ENCODE data around the gene MXRA7. TPM values are rescaled to one million over a fixed set of nuclear protein-coding genes. Genes with fewer than 3 reads are reported as not detected.

The MXRA7 gene
- total RNA-seq, 2 experiments from 2014 or later: 11.4 to 12.1 TPM

- peak overlapping the region; percentile 96 for H3K4me3 Mint-ChIP-seq
- peak overlapping the region; percentile 96 for H3K27ac Mint-ChIP-seq
- Histone ChIP-seq H3K27ac (ENCODE audit: low read depth in 1 of 2, low read length in 2 of 2) (peak overlapping the region; percentile 99), H3K36me3 (ENCODE audit: insufficient read depth, low read length) (peaks cover 43% of the 10 kb centered on the region), H3K27me3 (ENCODE audit: control insufficient read depth in 1 of 2, insufficient read depth in 2 of 2, low read length in 2 of 2) (no peaks in the 10 kb centered on the region), H3K4me3 (ENCODE audit: low read length) (peak overlapping the region; percentile 96), H3K4me1 (ENCODE audit: insufficient read depth, low read length) (peaks cover 29% of the 10 kb centered on the region), H3K9me3 (ENCODE audit: control insufficient read depth in 1 of 2, insufficient read depth in 1 of 2, low read length in 2 of 2) (no peaks in the 10 kb centered on the region)
- CTCF ChIA-PET: interaction anchor here (1.0 to 3.5 kb wide), 7 partner anchors 11 to 34 kb away, joined by 3 to 15 read pairs (median 4); partner anchors contain the start of genes JMJD6 and METTL23
- POLR2A ChIA-PET: interaction anchor here (1.0 to 7.9 kb wide), 12 partner anchors 10 to 1220 kb away, joined by 3 to 165 read pairs (median 8); partner anchors contain the start of genes JMJD6, METTL23, MXRA7 and SEC14L1
- intact Hi-C loops (cut with DNase I, micrococcal nuclease): loop anchor here (2.0 to 10.0 kb wide), 4 partner anchors 14 to 954 kb away; partner anchors contain the start of genes UBE2O (in 1 of the 2) and UNK (in 1 of the 2)
- ATAC-seq (ENCODE audit: poor library complexity) (no peak), DNase-seq (no peak)
- peaks cover 69% of the 10 kb centered on the region for H3K36me3 Mint-ChIP-seq (ENCODE audit: low read depth)
- TF ChIP-seq CTCF (IDR thresholded peaks at IDR 0.05): no peak
- no peaks in the 10 kb centered on the region for H3K9me3 Mint-ChIP-seq
- H3K27me3 Mint-ChIP-seq: no peaks in the 10 kb centered on the region
- H3K4me1 Mint-ChIP-seq (ENCODE audit: low read depth): peaks cover 48% of the 10 kb centered on the region
These were observed 27.7 kb upstream of the MXRA7 start for GRCh38 chr17:76738468-76738850.

GRCh38 chr17:76737676-76738467, 27.1 kb upstream of the MXRA7 start, which contains the start of gene MFSD11:
MFSD11 (plus strand) TSS chr17:76738119; CDS start chr17:76738353, 234 bp downstream.
- peak; percentile 84 to 98 (median 90) for DNase-seq
- intact Hi-C loops (cut with DNase I, micrococcal nuclease): loop anchor here (1.0 to 10.0 kb wide), 7 partner anchors 12 to 953 kb away; partner anchors contain the start of genes JMJD6 (in 1 of the 2), METTL23 (in 1 of the 2), UBE2O (in 1 of the 2) and UNK (in 1 of the 2)
- H3K4me1 ChIP-seq (ENCODE audit: insufficient read depth, low read length): peaks cover 31% of the 10 kb centered on the region
- H3K27ac Mint-ChIP-seq: peak within 1 kb of the TSS; percentile 96
- ChIA-PET POLR2A (interaction anchor here (0.6 to 7.9 kb wide), 16 partner anchors 11 to 1383 kb away, joined by 3 to 165 read pairs (median 5); partner anchors contain the start of genes JMJD6, METTL23, MXRA7 and SEC14L1), CTCF (interaction anchor here (1.0 to 3.5 kb wide), 7 partner anchors 11 to 35 kb away, joined by 3 to 15 read pairs (median 4); partner anchors contain the start of genes JMJD6 and METTL23)
- no peaks in the 10 kb centered on the region for H3K9me3 Mint-ChIP-seq
- peak within 1 kb of the TSS; percentile 96 for H3K4me3 ChIP-seq (ENCODE audit: low read length)
- H3K9me3 ChIP-seq (ENCODE audit: control insufficient read depth in 1 of 2, insufficient read depth in 1 of 2, low read length in 2 of 2): no peaks in the 10 kb centered on the region
- H3K4me1 Mint-ChIP-seq (ENCODE audit: low read depth): peaks cover 54% of the 10 kb centered on the region
- peak within 1 kb of the TSS; percentile 96 for H3K4me3 Mint-ChIP-seq
- H3K27ac ChIP-seq (ENCODE audit: low read depth in 1 of 2, low read length in 2 of 2): peak within 1 kb of the TSS; percentile 99
- peak; percentile 57 for ATAC-seq (ENCODE audit: poor library complexity)
- no peak for TF ChIP-seq CTCF (IDR thresholded peaks at IDR 0.05)
- no peaks in the 10 kb centered on the region for H3K27me3 Mint-ChIP-seq
- H3K36me3 Mint-ChIP-seq (ENCODE audit: low read depth): peaks cover 69% of the 10 kb centered on the region
- peaks cover 49% of the 10 kb centered on the region for H3K36me3 ChIP-seq (ENCODE audit: insufficient read depth, low read length)
- no peaks in the 10 kb centered on the region for H3K27me3 ChIP-seq (ENCODE audit: control insufficient read depth in 1 of 2, insufficient read depth in 2 of 2, low read length in 2 of 2)

GRCh38 chr17:76737082-76737675, 26.4 kb upstream of the MXRA7 start, which contains the start of gene SRSF2:
SRSF2 (minus strand) TSS chr17:76737331; CDS start chr17:76737160, 171 bp downstream.
- Mint-ChIP-seq H3K9me3 (no peaks in the 10 kb centered on the region), H3K27ac (peak within 1 kb of the TSS; percentile 96), H3K36me3 (ENCODE audit: low read depth) (peaks cover 69% of the 10 kb centered on the region), H3K27me3 (no peaks in the 10 kb centered on the region), H3K4me1 (ENCODE audit: low read depth) (peaks cover 60% of the 10 kb centered on the region), H3K4me3 (peak within 1 kb of the TSS; percentile 96)
- CTCF ChIA-PET: interaction anchor here (1.1 to 3.5 kb wide), 4 partner anchors 10 to 24 kb away, joined by 4 to 15 read pairs (median 7); partner anchors contain the start of genes JMJD6 and METTL23
- no peaks in the 10 kb centered on the region for H3K27me3 ChIP-seq (ENCODE audit: control insufficient read depth in 1 of 2, insufficient read depth in 2 of 2, low read length in 2 of 2)
- H3K4me3 ChIP-seq (ENCODE audit: low read length): peak within 1 kb of the TSS; percentile 96
- peak within 1 kb of the TSS; percentile 99 for H3K27ac ChIP-seq (ENCODE audit: low read depth in 1 of 2, low read length in 2 of 2)
- POLR2A ChIA-PET: interaction anchor here (0.6 to 7.9 kb wide), 16 partner anchors 11 to 1384 kb away, joined by 3 to 165 read pairs (median 6); partner anchors contain the start of genes JMJD6, METTL23, MXRA7 and SEC14L1
- peak; percentile 95 to 99 (median 98) for DNase-seq
- peaks cover 37% of the 10 kb centered on the region for H3K4me1 ChIP-seq (ENCODE audit: insufficient read depth, low read length)
- no peak for TF ChIP-seq CTCF (IDR thresholded peaks at IDR 0.05)
- ATAC-seq (ENCODE audit: poor library complexity): peak; percentile 64
- H3K36me3 ChIP-seq (ENCODE audit: insufficient read depth, low read length): peaks cover 54% of the 10 kb centered on the region
- intact Hi-C loops (cut with DNase I, micrococcal nuclease): loop anchor here (1.0 to 10.0 kb wide), 6 partner anchors 11 to 952 kb away; partner anchors contain the start of genes JMJD6 (in 1 of the 2), METTL23 (in 1 of the 2), UBE2O (in 1 of the 2) and UNK (in 1 of the 2)
- H3K9me3 ChIP-seq (ENCODE audit: control insufficient read depth in 1 of 2, insufficient read depth in 1 of 2, low read length in 2 of 2): no peaks in the 10 kb centered on the region

Measured in CD4-positive, alpha-beta T cell (primary cell).